ENCODE results near the gene CCDC158. TPM values are rescaled to one million over a fixed set of nuclear protein-coding genes. Genes with fewer than 3 reads are reported as not detected.
"Not testable (repeated sequence)": the region's sequence is repeated elsewhere in the genome, so short reads cannot be mapped to it uniquely, and the experiment has no call there.

The CCDC158 gene
- total and polyA plus RNA-seq, 10 donors, result 0.02 to 0.24 (median 0.18) TPM; not detected in 4

GRCh38 chr4:76364763-76365162 is 56.2 kb downstream of the CCDC158 start:
- intact Hi-C loops (cut with DNase I; ENCODE audit: low total_unique reads), result no loop called here
- Histone ChIP-seq H3K4me3 (no peak overlapping the region), H3K9me3 (peaks cover 0 to 13% (median 11%) of the 10 kb centered on the region in 8 donors), H3K27ac (no peak overlapping the region), H3K36me3 (no peaks in the 10 kb centered on the region), H3K4me1 (no peaks in the 10 kb centered on the region), H3K27me3 (replicated peaks in 1 of 7) (peaks cover 0 to 12% (median 0%) of the 10 kb centered on the region in 7 donors)
- DNase-seq, result no peak
- TF ChIP-seq POLR2A (IDR thresholded peaks at IDR 0.05) (no peak), CTCF (IDR thresholded peaks at IDR 0.05 in 8 of 11, conservative IDR thresholded peaks at IDR 0.05 in 3 of 11) (no peak), POLR2AphosphoS5 (IDR thresholded peaks at IDR 0.05) (no peak)
- 70 to 88% (median 73%) methylated on average over 3 of the region's 3 CpGs for WGBS, 5 donors

GRCh38 chr4:76363556-76364290 is 57.2 kb downstream of the CCDC158 start:
- WGBS, 5 donors, result 75 to 86% (median 85%) methylated on average over 6 of the region's 6 CpGs
- TF ChIP-seq POLR2AphosphoS5 (IDR thresholded peaks at IDR 0.05) (no peak), CTCF (IDR thresholded peaks at IDR 0.05 in 8 of 11, conservative IDR thresholded peaks at IDR 0.05 in 3 of 11) (no peak), POLR2A (IDR thresholded peaks at IDR 0.05) (no peak)

GRCh38 chr4:76361689-76362412 is 59.1 kb downstream of the CCDC158 start:
- Histone ChIP-seq H3K36me3 (no peaks in the 10 kb centered on the region), H3K27me3 (replicated peaks in 1 of 7) (peaks cover 0 to 12% (median 0%) of the 10 kb centered on the region in 7 donors), H3K4me3 (no peak overlapping the region), H3K9me3 (peaks cover 0 to 43% (median 38%) of the 10 kb centered on the region in 8 donors), H3K27ac (no peak overlapping the region), H3K4me1 (no peaks in the 10 kb centered on the region)
- no peak for DNase-seq
- TF ChIP-seq POLR2AphosphoS5 (IDR thresholded peaks at IDR 0.05) (no peak), CTCF (IDR thresholded peaks at IDR 0.05 in 8 of 11, conservative IDR thresholded peaks at IDR 0.05 in 3 of 11) (no peak)
- intact Hi-C loops (cut with DNase I; ENCODE audit: low total_unique reads), result no loop called here
- 88 to 95% (median 92%) methylated on average over 3 of the region's 3 CpGs for WGBS, 5 donors

More at GRCh38 chr4:76363556-76364290, 57.2 kb downstream of the CCDC158 start:
- Histone ChIP-seq H3K27me3 (replicated peaks in 1 of 7) (peaks cover 0 to 12% (median 0%) of the 10 kb centered on the region in 7 donors), H3K27ac (no peak overlapping the region), H3K4me1 (no peaks in the 10 kb centered on the region), H3K9me3 (peaks cover 0 to 24% (median 20%) of the 10 kb centered on the region in 8 donors), H3K4me3 (no peak overlapping the region), H3K36me3 (no peaks in the 10 kb centered on the region)
- intact Hi-C loops (cut with DNase I; ENCODE audit: low total_unique reads), result no loop called here
- DNase-seq, result no peak

GRCh38 chr4:76359881-76360466 is 61.0 kb downstream of the CCDC158 start:
- H3K4me3 ChIP-seq; H3K4me1 ChIP-seq; H3K36me3 ChIP-seq; H3K27ac ChIP-seq; intact Hi-C loops (cut with DNase I; ENCODE audit: low total_unique reads); DNase-seq; H3K27me3 ChIP-seq (replicated peaks in 1 of 7): not testable (repeated sequence)
- H3K9me3 ChIP-seq, result peaks cover 0 to 51% (median 45%) of the 10 kb centered on the region in 8 donors
